Erythroblast (primary cell): ENCODE data around the gene ZBTB37.

ENCODE experiments used
- DNase-seq, 2 experiments: peaks; one replicate each; lab custom pipeline; 2025; lab: John Stamatoyannopoulos, UW
- GATA1 ChIP-seq: IDR thresholded peaks from 2 replicates; pipeline ENCODE4 v1.6.1; 2011; ENCODE audit warnings: low read depth, mild to moderate bottlenecking, control low read depth, low read length, moderate library complexity
- POLR2A ChIP-seq: IDR thresholded peaks from 2 replicates; pipeline ENCODE4 v1.6.1; 2011; ENCODE audit warnings: mild to moderate bottlenecking, low read length

ZBTB37 gene, protein sequence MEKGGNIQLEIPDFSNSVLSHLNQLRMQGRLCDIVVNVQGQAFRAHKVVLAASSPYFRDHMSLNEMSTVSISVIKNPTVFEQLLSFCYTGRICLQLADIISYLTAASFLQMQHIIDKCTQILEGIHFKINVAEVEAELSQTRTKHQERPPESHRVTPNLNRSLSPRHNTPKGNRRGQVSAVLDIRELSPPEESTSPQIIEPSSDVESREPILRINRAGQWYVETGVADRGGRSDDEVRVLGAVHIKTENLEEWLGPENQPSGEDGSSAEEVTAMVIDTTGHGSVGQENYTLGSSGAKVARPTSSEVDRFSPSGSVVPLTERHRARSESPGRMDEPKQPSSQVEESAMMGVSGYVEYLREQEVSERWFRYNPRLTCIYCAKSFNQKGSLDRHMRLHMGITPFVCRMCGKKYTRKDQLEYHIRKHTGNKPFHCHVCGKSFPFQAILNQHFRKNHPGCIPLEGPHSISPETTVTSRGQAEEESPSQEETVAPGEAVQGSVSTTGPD

DNA sequence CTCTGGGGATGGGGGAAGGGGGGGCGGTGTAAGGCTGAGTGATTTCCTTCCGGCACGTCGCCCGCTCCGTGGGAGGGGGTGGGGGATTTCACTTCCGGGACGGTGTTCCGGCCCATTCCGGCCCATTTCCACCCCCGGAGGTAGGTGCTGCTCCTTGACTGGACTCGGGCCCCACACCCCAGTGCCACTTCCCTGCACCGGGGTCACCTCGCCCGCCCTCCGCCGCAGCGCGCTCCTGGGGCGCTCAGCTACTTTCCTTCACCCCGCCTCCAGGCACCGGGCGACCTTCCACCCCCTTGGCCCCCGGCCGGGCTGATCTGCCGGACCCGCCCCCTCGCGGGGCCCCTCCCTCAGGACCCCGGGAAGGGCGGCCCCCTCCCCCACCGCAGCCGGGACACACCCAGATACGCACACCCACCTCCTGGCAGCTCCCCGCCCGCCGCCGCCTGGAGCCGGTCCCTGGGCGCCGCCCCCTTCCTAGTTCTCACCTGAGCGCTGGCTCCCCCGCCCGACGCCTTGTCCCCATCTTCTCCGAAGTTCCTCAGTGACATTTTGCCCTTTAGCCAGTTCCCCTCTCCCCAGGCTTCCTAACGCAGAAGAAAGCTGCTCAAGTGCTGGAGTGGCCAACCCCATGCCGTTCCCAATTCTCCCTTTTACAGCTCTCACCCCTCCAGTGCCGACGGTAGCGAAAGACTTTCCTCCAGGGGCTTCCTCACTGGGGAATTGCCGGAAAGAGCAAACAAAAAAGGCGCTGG is at the start of gene ZBTB37:
Gene ZBTB37 (plus strand): TSS at position 115 of the 755 bp plus-strand sequence. CDS start 1,846 bp downstream, outside the sequence.
- TF ChIP-seq GATA1 (no peak), POLR2A (no peak)
- peak; percentile 87 to 88 for DNase-seq

DNA sequence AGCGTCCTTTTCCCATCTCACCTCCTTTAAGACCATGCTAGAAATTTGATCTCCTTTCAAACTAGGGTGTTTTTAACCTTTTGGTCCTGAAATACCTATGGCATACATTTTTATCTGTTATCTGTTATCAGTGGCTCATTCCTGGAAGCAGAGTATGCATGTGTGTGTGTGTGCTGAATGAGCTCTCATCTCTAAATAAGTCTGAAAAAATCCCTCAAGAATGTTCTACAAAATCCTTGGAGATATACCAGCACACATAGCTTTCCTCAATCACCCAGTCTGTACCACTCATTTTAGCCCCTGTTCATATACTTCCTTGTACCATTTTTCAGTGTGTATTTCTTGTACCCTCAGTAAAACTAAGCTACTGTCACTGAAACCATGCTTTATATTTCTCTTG is 49.7 kb upstream of the ZBTB37 start:
- TF ChIP-seq GATA1 (no peak), POLR2A (no peak)
- no peak for DNase-seq

DNA sequence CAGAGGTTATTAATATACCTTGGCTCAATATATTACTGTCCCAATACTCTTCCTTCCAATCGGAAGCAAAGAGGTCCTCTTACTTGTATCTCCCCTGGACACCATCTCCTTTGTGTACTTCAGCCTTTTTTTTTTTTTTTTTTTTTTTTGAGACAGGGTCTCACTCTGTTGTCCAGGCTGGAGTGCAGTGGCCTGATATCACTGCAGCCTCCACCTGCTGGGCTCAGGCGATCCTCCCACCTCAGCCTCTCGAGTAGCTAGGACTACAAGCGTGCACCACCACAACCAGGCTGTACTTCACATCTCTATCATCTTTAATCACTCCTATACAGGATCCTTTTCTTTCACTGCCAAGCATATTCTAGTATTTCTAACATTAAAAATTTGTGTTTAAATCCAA is 46.5 kb upstream of the ZBTB37 start:
- TF ChIP-seq GATA1: no peak
- TF ChIP-seq POLR2A: no peak
- DNase-seq: peak in 1 of 2 experiments; percentile 11

DNA sequence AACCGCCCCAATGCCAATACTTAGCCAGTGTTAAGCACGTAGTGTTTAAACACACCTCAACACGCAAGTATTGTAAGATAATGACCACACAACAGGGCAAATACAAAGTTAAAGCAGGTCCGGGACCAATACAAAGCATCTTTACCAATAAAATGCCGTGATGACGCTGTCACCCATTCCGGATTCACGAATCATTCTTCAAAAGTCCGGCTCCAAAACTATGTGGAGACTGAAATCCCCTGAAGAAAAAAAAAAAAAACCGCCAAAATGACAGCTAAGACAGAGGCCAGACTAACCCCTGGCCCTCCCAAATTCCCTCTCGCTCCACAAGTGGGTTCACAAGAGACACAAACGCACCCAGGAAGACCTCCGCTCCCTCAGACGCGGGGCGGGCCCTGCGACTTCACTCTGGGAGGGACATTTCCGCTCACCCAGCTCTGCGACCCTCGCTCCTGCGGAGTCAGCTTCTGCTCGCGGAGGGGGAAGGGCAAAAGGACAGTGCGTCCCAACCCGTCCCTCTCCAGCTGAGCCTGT is 44.3 kb upstream of the ZBTB37 start:
- DNase-seq: no peak
- no peak for TF ChIP-seq POLR2A
- TF ChIP-seq GATA1: no peak

DNA sequence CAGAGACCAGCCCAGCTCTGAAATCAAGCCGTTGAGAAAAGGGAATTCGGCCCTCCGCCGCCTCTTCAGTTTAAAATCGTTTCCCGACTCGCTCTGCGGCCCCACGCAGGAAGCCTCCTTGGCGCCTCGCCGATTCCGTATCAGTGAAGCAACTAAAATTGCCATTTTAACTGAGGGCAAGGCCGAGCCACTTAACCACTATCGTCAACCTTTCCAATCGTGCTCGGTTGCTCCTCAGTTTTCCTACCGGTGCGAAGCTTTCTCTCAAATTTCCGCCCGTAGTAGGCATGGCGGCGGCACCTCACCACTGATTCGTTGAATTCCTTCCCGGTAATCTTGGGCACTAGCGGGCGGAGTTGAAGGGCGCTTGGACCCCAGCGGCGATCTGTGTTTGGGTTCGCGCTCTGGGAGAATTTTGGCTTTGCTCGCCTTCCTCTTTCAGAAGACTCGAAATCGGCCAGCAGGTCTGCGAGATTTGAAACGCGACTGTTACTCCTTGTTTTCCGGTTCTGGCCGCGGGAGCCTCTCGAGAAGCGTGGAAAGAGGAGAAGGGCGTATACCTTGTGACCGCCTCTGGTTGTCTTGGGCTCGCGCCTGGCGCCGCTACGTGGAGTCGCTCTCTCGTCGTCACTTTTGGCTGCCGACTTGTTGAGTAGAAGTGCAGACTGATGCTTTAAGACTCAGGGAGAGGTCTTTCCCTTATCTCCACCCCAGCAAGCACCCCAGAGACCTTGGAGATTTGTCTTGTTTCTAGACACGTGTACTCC is 43.7 kb upstream of the ZBTB37 start, which contains the start of the genes CENPL and DARS2:
Gene CENPL (minus strand): TSS at position 569 of the 767 bp plus-strand sequence. CDS start 13,584 bp downstream, outside the sequence.
Gene DARS2 (plus strand): TSS at position 359 of the 767 bp plus-strand sequence. CDS start 557 bp downstream, outside the sequence.
- no peak for TF ChIP-seq GATA1
- peak; percentile 93 for TF ChIP-seq POLR2A
- DNase-seq: peak; percentile 98 to 99

DNA sequence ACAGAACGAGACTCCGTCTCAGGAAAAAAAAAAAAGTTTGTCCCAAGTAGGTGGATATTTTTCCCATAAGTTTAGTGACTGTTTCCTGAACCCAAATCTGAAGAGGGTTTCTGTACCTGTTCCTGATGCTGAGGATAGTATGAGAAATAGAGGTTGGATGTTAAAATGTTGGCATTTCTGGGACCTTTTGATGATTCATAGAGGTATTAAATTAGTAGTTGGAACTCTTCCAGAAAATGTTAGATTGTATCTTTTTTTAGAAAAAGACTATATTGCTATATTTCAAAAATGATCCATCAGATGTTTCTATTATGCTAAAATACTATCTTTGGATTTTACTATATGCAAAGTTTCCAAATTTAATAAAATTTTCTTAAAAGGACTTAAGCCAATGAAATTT is 40.6 kb upstream of the ZBTB37 start:
- no peak for DNase-seq
- TF ChIP-seq GATA1 (no peak), POLR2A (no peak)

DNA sequence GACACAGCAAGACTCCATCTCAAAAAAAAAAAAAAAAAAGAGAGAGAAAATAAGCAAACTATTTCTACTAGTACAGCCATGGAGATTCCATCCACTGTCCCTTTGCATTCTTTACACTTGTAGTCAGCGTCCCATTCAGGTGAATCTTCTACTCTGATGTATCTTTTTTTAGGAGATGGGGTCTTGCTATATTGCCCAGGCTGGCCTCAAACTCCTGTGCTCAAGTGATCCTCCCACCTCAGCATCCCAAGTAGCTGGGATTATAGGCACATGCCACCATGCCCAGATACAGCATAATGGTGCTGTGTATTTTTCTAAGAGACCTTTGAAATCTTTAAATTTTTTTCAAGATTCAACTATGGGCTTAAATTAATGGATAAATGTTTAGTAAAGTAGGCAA is 35.4 kb upstream of the ZBTB37 start:
- DNase-seq: no peak
- TF ChIP-seq POLR2A (no peak), GATA1 (no peak)

DNA sequence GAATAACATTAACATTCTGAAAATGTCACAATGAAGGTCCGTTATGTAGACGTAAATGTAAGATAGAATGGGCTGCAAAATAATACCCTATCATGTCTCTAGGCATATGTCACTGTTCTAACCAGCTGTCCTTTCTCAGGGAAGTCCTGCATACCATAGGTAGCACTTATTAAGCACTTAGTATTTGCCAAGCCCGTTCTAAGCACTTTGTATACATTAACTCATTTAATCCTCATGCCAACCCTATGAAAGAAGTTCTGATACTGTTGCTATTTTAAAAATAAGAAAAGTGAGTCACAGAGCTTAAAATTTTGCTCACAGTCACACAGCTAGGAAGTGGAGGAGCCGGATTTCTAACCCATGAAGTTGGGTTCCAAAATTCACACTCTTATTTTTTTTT is 16.1 kb upstream of the ZBTB37 start:
- no peak for TF ChIP-seq GATA1
- no peak for TF ChIP-seq POLR2A

DNA sequence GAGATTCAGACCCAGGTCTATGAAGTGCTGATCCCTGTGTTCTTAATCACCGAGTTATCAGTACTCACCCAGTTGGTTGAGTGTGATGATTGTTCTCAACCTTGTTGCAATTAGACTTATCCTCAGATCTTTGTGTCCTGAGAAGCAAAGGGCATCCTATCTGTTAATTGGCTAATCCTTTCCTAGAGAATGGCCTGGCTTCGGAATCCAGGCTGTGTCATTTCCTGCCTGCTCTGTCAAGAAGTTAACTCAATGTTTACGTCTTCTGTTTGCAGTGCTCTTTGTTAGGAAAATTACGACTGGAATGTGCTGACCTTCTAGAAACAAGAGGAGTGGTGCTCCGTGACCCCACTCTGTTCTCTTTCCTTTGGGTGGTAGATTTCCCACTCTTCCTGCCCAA is 15.1 kb upstream of the ZBTB37 start:
- TF ChIP-seq POLR2A (no peak), GATA1 (no peak)
- DNase-seq: no peak

More for the DNA sequence above, 16.1 kb upstream of the ZBTB37 start:
- no peak for DNase-seq

DNA sequence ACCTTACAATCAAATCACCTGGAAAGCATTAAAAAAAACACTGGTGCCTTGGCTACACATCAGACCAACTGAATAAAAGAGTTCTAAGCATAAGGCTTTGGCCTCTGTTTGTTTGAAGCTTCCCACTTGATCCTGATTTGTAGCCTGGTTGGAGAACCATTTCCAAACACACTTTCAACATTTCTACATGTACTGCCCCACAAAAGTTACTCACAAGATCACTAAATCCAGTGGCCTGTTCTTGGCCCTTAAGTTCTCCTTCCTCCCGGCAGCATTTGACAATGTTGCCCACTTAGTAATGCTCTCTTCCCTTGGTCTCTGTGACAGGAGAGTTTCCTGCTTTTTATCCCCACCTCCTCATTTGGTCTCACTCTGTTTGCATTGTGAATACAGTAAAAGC is 12.2 kb upstream of the ZBTB37 start:
- TF ChIP-seq POLR2A (no peak), GATA1 (no peak)
- DNase-seq: no peak

DNA sequence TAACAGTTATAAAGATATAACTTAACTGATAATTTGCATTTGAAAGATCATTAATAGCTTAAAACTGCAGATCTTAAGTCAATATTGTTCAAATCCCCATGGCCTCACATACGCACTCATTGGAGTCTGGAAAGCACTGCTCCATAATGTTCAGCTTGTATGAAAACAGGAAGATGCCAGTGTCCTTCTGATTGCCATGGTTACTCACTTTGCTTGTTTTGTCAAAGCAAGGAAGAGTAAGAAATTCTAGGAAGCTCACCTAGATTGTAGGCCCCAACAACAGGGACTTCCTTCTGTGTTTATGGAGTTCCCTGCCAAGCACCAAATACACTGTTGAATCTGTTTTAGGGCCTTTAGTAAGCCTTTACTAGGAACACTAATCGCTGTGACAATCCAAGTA is 11.3 kb upstream of the ZBTB37 start:
- TF ChIP-seq GATA1 (no peak), POLR2A (peak; percentile 1)
- no peak for DNase-seq

DNA sequence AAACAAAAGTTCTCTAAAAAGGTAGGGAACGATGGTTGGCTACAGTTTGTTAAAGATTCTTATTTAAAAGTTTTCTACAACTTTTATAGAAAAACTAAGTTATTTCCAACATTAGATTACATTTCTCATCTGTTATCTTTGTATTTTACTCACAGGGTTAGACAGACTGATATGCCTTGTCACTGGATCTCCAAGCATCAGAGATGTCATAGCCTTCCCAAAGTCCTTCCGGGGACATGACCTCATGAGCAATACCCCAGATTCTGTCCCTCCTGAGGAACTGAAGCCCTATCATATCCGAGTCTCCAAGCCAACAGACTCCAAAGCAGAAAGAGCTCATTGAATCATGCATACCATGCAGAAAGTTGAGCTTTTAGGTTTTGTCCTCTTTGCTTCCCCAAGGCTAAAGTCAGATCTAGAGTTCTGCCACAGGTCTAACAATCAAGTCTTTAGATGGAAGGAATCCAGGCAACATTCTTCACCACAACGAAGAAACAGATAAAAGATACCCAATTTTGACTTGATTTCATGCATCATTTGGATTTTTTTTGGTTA is 10.7 kb upstream of the ZBTB37 start:
- no peak for DNase-seq
- TF ChIP-seq POLR2A (no peak), GATA1 (no peak)
